CD4-positive, alpha-beta memory T cell (primary cell): ENCODE results near the gene RNF212. TPM values are rescaled to one million over a fixed set of nuclear protein-coding genes. Genes with fewer than 3 reads are reported as not detected.

ENCODE experiments used
- CTCF ChIA-PET: fragments of 350-600 bp; sonication (Branson Sonifier 250); formaldehyde crosslinking; loops from one replicate; lab custom pipeline; 2021; ENCODE audit warnings: inconsistent platforms; ENCODE audit not compliant: partially characterized antibody; lab: Charles Lee
- POLR2A ChIA-PET: fragments of 350-600 bp; sonication (Branson Sonifier 250); formaldehyde crosslinking; loops from one replicate; lab custom pipeline; 2021; ENCODE audit not compliant: partially characterized antibody; lab: Charles Lee
- DNase-seq, 5 donors: peaks; one replicate each; pipeline versions ENCODE4 v3.0.0 to v3.0.0-alpha.2; 2020 to 2022; ENCODE audit warnings: mixed read lengths in 1 of 5
- H3K27ac ChIP-seq: one replicate; pipeline ENCODE4 v1.7.0; 2013; ENCODE audit warnings: low read depth, low read length
- H3K27me3 ChIP-seq: 2 replicates; pipeline ENCODE4 v1.7.0; 2013; ENCODE audit warnings: mild to moderate bottlenecking, low read length, moderate library complexity; ENCODE audit not compliant: insufficient read depth
- H3K36me3 ChIP-seq: 2 replicates; pipeline ENCODE4 v1.7.0; 2013; ENCODE audit warnings: mild to moderate bottlenecking, low read length, moderate library complexity; ENCODE audit not compliant: insufficient read depth
- H3K4me1 ChIP-seq: 2 replicates; pipeline ENCODE4 v1.7.0; 2013; ENCODE audit warnings: mild to moderate bottlenecking, low read length, moderate library complexity; ENCODE audit not compliant: insufficient read depth
- H3K4me3 ChIP-seq, 2 donors: one replicate each; pipeline ENCODE4 v1.7.0; 2013; ENCODE audit warnings: low read length in 2 of 2, mild to moderate bottlenecking in 1 of 2
- H3K9me3 ChIP-seq, 2 donors: one replicate each; pipeline ENCODE4 v1.7.0; 2013; ENCODE audit warnings: low read length in 2 of 2, control low read depth in 1 of 2; ENCODE audit not compliant: control insufficient read depth in 1 of 2
- H3K27ac Mint-ChIP-seq, 7 donors: one replicate each; pipeline ENCODE4 v1.8.0; 2020 to 2021; ENCODE audit warnings: mixed read lengths in 7 of 7, mild to moderate bottlenecking in 6 of 7, inconsistent platforms in 3 of 7, moderate library complexity in 3 of 7
- H3K27me3 Mint-ChIP-seq, 2 donors: one replicate each; pipeline ENCODE4 v1.8.0; 2020 to 2021; ENCODE audit warnings: mixed read lengths in 2 of 2
- H3K36me3 Mint-ChIP-seq, 2 donors: one replicate each; pipeline ENCODE4 v1.8.0; 2020 to 2021; ENCODE audit warnings: mixed read lengths in 2 of 2, inconsistent platforms in 1 of 2, mild to moderate bottlenecking in 1 of 2
- H3K4me1 Mint-ChIP-seq, 4 donors: one replicate each; pipeline ENCODE4 v1.8.0; 2020 to 2021; ENCODE audit warnings: mixed read lengths in 4 of 4, mild to moderate bottlenecking in 1 of 4
- H3K4me3 Mint-ChIP-seq, 8 donors: one replicate each; pipeline ENCODE4 v1.8.0; 2020 to 2021; ENCODE audit warnings: mixed read lengths in 8 of 8, mild to moderate bottlenecking in 7 of 8, moderate library complexity in 6 of 8, inconsistent platforms in 3 of 8
- H3K9me3 Mint-ChIP-seq, 8 donors: one replicate each; pipeline ENCODE4 v1.8.0; 2020 to 2021; ENCODE audit warnings: mixed read lengths in 8 of 8, mild to moderate bottlenecking in 5 of 8, inconsistent platforms in 3 of 8, moderate library complexity in 1 of 8
- intact Hi-C: fragments of 100-400 bp; cut with micrococcal nuclease; formaldehyde crosslinking; loops from one replicate; pipeline ENCODE4 v1.15.1; 2023
- polyA plus RNA-seq, 2 donors: library from polyadenylated mRNA; unstranded; fragments of 300-500 nt; fragmentation: Illumina TruSeq; gene quantifications; one replicate each; pipeline ENCODE4 v1.2.3, GENCODE V29; 2021
- total RNA-seq, 2 experiments: library from RNA; stranded (reverse); gene quantifications; one replicate each; pipeline ENCODE4 v1.2.3, GENCODE V29; 2021

RNF212 gene
- total and polyA plus RNA-seq, 4 experiments from 2014 or later = 2.3 to 4.2 (median 3.1) TPM

DNA sequence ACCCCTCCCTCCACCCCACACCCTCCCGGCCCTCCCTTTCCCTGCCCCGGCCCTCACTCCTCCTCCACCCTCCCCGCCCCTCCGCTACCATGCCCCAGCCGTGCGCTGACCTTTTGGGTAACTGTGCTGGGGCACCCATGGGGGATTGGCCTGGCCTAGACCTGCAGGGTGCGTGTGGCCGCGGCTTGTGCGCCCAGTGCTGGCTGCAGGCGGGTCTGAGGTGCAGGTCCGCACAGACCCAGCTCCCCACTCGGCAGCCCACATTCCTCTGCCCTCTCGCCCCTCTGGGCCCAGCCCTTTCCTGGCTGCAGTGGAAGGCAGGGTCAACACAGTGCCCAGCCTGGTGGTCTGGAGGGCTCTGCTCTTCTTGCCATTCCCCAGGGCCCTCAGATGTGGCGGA is 77.3 kb downstream of the RNF212 start:
- Histone ChIP-seq H3K4me3 (no peak overlapping the region), H3K36me3 (no peaks in the 10 kb centered on the region), H3K27me3 (no peaks in the 10 kb centered on the region), H3K4me1 (no peaks in the 10 kb centered on the region), H3K9me3 (no peaks in the 10 kb centered on the region), H3K27ac (no peak overlapping the region)
- no peaks in the 10 kb centered on the region for H3K9me3 Mint-ChIP-seq
- H3K4me3 Mint-ChIP-seq = no peak overlapping the region
- DNase-seq = no peak
- intact Hi-C loops = no loop called here
- H3K27me3 Mint-ChIP-seq = no peaks in the 10 kb centered on the region
- no peaks in the 10 kb centered on the region for H3K36me3 Mint-ChIP-seq
- peaks cover 0 to 2% (median 0%) of the 10 kb centered on the region in 4 donors for H3K4me1 Mint-ChIP-seq
- no peak overlapping the region for H3K27ac Mint-ChIP-seq
- CTCF ChIA-PET = no interaction called here
- POLR2A ChIA-PET = no interaction called here

DNA sequence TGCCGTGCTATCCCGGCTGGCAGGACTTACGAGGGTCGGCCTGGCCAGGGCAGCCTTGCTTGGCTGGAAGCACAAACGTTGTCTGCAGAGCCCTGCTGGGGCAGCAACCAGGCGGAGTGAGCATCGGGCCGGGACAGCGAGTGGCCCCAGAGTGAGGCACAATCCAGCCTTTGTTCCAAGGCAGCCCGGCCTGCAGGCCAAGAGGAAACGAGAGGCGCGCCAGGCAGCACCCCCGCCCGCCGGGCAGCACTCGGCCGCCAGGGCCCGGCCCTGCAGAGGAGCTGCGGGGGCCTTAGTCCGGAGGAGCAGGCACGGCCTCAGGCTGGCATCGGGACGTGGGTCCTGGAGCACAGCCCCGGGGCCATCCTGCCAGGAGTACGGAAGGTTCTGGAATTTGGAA is 77.9 kb downstream of the RNF212 start:
- Histone ChIP-seq H3K9me3 (no peaks in the 10 kb centered on the region), H3K27ac (no peak overlapping the region), H3K36me3 (no peaks in the 10 kb centered on the region), H3K4me3 (no peak overlapping the region), H3K4me1 (no peaks in the 10 kb centered on the region), H3K27me3 (no peaks in the 10 kb centered on the region)
- DNase-seq = no peak
- H3K9me3 Mint-ChIP-seq = no peaks in the 10 kb centered on the region
- no peaks in the 10 kb centered on the region for H3K36me3 Mint-ChIP-seq
- no peaks in the 10 kb centered on the region for H3K27me3 Mint-ChIP-seq
- H3K27ac Mint-ChIP-seq = no peak overlapping the region
- ChIA-PET POLR2A (no interaction called here), CTCF (no interaction called here)
- H3K4me1 Mint-ChIP-seq = peaks cover 0 to 2% (median 0%) of the 10 kb centered on the region in 4 donors
- intact Hi-C loops = no loop called here
- no peak overlapping the region for H3K4me3 Mint-ChIP-seq

DNA sequence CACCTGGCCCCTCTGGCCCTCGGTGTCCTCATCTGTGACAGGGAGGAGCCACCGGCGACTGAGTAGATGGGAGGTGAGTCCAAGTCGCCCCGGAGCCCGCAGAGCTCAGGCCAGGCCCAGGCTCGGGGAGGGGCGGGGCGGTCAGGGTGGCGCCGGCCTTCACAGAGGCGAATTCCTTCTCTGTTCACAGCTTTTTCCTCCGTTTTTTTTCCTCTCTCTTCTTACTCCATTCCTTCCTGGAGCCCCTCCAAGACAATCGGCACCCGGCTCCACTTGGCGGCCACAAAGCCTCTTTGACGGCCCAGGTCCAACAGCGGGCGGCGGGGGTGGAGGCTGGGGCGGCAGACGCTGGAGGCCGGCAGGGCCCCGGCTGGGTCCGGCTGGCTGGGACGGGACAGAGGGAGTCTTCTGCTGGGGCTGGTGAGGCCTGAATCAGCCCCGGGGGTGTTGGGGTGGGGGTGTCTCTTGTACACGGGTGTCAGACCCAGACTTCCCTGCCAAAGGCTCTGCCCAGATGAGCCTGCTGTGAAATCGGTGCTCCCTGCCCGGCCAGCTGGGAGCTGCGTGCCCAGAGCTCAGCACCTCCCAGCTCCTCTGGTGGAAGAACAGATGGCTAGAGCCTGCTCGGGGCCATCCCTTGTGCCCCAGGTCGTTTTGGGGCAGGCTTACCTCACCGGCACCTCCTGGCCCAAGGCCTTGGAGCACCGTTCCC is 79.4 kb downstream of the RNF212 start:
- Mint-ChIP-seq H3K27me3 (no peaks in the 10 kb centered on the region), H3K9me3 (no peaks in the 10 kb centered on the region), H3K4me1 (no peaks in the 10 kb centered on the region), H3K36me3 (no peaks in the 10 kb centered on the region), H3K4me3 (no peak overlapping the region), H3K27ac (no peak overlapping the region)
- POLR2A ChIA-PET = no interaction called here
- Histone ChIP-seq H3K36me3 (no peaks in the 10 kb centered on the region), H3K27me3 (no peaks in the 10 kb centered on the region), H3K4me1 (no peaks in the 10 kb centered on the region), H3K27ac (no peak overlapping the region), H3K4me3 (no peak overlapping the region), H3K9me3 (no peaks in the 10 kb centered on the region)
- CTCF ChIA-PET = no interaction called here
- intact Hi-C loops = no loop called here
- no peak for DNase-seq

DNA sequence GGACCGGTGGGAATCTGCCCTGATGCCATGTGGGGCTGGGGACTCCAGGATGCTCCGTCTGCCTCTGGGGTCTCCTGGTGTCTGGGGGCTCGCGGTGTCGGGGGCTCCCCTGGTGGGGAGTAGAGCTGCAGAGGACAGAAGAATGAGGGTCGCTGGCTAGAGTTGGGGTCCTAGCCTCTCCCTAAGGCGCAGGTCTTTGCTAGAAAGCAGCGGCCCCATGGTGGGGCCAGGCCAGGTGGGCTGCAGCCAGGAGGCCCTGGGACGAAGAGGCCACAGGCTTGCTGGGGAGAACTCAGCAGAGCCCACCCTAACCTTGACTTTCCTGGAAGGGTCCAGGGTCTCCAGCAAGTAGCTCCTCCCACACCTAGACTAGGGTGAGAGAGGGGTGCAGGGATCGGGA is 80.5 kb downstream of the RNF212 start:
- DNase-seq = no peak
- ChIA-PET CTCF (no interaction called here), POLR2A (no interaction called here)
- Mint-ChIP-seq H3K27ac (no peak overlapping the region), H3K27me3 (no peaks in the 10 kb centered on the region), H3K9me3 (no peaks in the 10 kb centered on the region), H3K4me1 (no peaks in the 10 kb centered on the region), H3K36me3 (no peaks in the 10 kb centered on the region), H3K4me3 (no peak overlapping the region)
- Histone ChIP-seq H3K4me3 (no peak overlapping the region), H3K4me1 (no peaks in the 10 kb centered on the region), H3K36me3 (no peaks in the 10 kb centered on the region), H3K9me3 (no peaks in the 10 kb centered on the region), H3K27ac (no peak overlapping the region), H3K27me3 (no peaks in the 10 kb centered on the region)
- intact Hi-C loops = no loop called here

DNA sequence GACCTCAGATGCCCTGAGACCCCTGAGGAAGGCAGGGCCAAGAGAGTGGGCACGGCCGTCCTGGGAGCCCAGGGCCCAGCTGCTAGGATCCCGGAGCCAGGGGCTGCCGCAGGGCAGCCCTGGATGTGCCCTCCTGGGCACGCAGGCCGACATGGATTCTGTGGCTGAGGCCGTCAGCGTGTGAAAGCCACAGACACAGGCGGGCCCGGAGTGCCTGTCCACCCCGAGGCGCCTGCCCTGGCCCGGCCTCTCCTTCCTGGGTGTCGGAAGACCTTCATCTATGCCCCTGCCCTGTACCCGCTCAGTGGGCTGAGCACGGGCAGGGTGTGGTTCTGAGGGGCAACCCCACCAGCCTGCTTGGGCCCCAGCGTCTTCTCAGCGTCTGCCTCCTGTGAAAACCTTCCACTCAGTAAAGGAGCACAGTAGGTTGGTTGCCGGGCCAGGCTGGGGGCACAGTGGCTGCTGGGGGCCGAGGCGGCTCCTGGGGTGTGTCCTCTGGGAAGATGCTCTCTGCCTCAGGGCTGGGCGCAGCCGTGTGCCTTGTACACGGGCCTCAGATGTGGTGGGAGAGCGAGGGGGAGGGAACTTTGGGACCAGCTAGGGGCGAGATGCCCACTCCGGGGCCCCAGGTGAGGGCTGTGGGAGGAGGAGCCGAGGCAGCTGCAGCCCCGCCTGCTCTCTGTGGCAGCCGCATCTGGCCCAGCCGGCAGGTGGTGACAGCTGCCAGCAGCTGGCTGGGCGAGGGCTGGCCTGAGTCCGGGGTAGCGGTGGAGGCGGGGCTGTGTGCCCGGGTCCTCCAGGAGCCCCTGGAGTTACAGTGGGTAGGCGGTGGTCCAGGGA is 81.2 kb downstream of the RNF212 start:
- Histone ChIP-seq H3K4me3 (no peak overlapping the region), H3K4me1 (no peaks in the 10 kb centered on the region), H3K27me3 (no peaks in the 10 kb centered on the region), H3K36me3 (no peaks in the 10 kb centered on the region), H3K9me3 (no peaks in the 10 kb centered on the region), H3K27ac (no peak overlapping the region)
- ChIA-PET POLR2A (no interaction called here), CTCF (no interaction called here)
- Mint-ChIP-seq H3K36me3 (no peaks in the 10 kb centered on the region), H3K27me3 (no peaks in the 10 kb centered on the region), H3K9me3 (no peaks in the 10 kb centered on the region), H3K27ac (no peak overlapping the region), H3K4me3 (no peak overlapping the region), H3K4me1 (no peaks in the 10 kb centered on the region)
- no peak for DNase-seq
- intact Hi-C loops = no loop called here

DNA sequence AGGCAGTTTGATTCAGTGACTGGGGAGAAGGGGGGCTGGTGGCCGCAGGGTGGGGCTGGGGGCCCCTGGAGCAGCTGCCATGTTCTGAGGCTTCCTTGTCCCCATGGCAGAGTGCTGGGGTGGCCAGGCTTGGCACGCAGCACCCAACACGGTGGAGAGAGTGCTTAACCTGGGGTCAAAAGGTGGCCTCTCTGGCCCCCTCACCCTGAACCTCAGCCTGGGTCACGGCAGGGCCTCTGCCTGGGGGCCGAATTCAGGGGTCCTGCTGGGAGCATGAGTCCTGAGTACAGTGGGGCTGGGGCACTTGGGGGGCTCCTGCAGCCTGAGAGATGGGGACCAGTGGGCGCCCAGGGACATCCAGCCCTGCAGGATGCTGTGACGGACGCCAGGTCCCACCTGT is 82.0 kb downstream of the RNF212 start:
- no peaks in the 10 kb centered on the region for H3K27me3 ChIP-seq

DNA sequence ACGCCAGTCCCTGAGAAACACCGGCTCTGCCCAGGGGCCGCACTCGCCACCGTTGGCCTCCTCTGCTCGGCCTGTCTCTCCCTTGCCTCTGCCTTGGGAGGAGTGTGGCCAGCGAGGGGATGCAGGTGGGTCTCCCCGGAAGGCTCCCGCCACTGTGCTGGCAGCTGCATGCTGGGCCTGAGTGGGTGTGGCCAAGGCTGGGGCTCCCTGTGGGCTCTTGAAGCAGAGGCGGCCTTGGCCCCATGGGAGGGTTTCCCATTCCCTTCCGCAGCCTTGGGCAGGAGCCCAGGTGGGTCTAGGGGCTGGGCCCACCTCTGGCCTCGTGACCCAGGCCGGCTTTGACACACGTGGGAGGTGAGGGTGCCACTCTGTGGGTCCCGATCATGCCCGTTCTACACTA is 82.8 kb downstream of the RNF212 start:
- no peak overlapping the region for H3K27ac Mint-ChIP-seq
- H3K36me3 Mint-ChIP-seq = no peaks in the 10 kb centered on the region
- H3K9me3 ChIP-seq = no peaks in the 10 kb centered on the region
- H3K36me3 ChIP-seq = no peaks in the 10 kb centered on the region
- H3K27ac ChIP-seq = no peak overlapping the region
- no peak for DNase-seq
- no peak overlapping the region for H3K4me3 Mint-ChIP-seq
- ChIA-PET POLR2A (no interaction called here), CTCF (no interaction called here)
- H3K4me1 Mint-ChIP-seq = peaks cover 7 to 9% (median 8%) of the 10 kb centered on the region in 4 donors
- no peak overlapping the region for H3K4me3 ChIP-seq
- peaks cover 8% of the 10 kb centered on the region for H3K4me1 ChIP-seq
- no peaks in the 10 kb centered on the region for H3K27me3 Mint-ChIP-seq
- intact Hi-C loops = no loop called here
- H3K27me3 ChIP-seq = no peaks in the 10 kb centered on the region
- no peaks in the 10 kb centered on the region for H3K9me3 Mint-ChIP-seq

More for the DNA sequence above, 82.0 kb downstream of the RNF212 start:
- Histone ChIP-seq H3K27ac (no peak overlapping the region), H3K9me3 (no peaks in the 10 kb centered on the region), H3K4me3 (no peak overlapping the region), H3K36me3 (no peaks in the 10 kb centered on the region), H3K4me1 (peaks cover under 1% of the 10 kb centered on the region)
- intact Hi-C loops = no loop called here
- H3K9me3 Mint-ChIP-seq = no peaks in the 10 kb centered on the region
- H3K27me3 Mint-ChIP-seq = no peaks in the 10 kb centered on the region
- ChIA-PET POLR2A (no interaction called here), CTCF (no interaction called here)
- no peak for DNase-seq
- H3K36me3 Mint-ChIP-seq = no peaks in the 10 kb centered on the region
- H3K27ac Mint-ChIP-seq = no peak overlapping the region
- H3K4me3 Mint-ChIP-seq = no peak overlapping the region
- peaks cover 0 to 1% (median under 1%) of the 10 kb centered on the region in 4 donors for H3K4me1 Mint-ChIP-seq
